Right ventricle myocardium inferior (tissue), 1 donor: ENCODE results near the gene AGAP6. TPM values are rescaled to one million over a fixed set of nuclear protein-coding genes. Genes with fewer than 3 reads are reported as not detected.

ENCODE experiments used
- total RNA-seq: library from RNA; stranded (reverse); fragmentation: NEBNext Ultra II Directional; extraction: Animal tissue kit (Norgen Biotek cat#: 25700); gene quantifications from one replicate; pipeline ENCODE4 v1.2.1, GENCODE V29; 2021
- donor health status: DM: no; HTN: yes; CAD: no; lungs with severe emphysema.

The AGAP6 gene
- total RNA-seq, 1 donor from 2014 or later: 2.8 TPM

Other genes starting within 250 kb of the AGAP6 start
- 1.9 TPM for gene OGDHL, start 226.1 kb upstream of the AGAP6 start, total RNA-seq
- 20.4 TPM for gene PARG, start 46.4 kb upstream of the AGAP6 start, total RNA-seq
- gene TIMM23B, start 46.4 kb upstream of the AGAP6 start, total RNA-seq: 13.6 TPM
- gene WASHC2A, start 79.5 kb downstream of the AGAP6 start, total RNA-seq: 41.4 TPM